Measurements from ENCODE around the gene SERPINA5.

The SERPINA5 gene

DNA sequence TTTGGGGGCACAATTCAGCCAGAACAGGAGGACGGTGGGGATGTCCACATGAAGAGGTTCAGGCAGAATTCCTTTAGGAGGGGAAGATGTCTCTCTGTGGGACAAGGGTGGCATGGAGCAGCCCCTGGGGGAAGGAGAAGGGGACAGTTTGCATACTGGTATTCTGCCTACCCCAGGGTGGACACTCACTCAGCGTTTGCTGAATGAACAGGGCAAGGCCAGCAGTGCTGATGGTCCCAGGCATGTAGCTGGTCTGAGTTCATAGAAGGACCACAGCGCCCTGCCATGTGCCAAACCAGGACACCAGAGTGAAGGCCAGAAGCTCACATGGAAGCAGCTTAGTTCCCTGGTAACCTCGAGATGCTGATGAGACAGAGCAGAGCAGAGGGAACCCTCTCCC, 5.4 kb downstream of the SERPINA5 start:
- Histone ChIP-seq H3K14ac (ENCODE audit: low read length in 2 of 2) (no peak overlapping the region), H3K27ac (ENCODE audit: low read length, poor library complexity, severe bottlenecking) (no peak overlapping the region), H4K8ac (ENCODE audit: low read length) (no peak overlapping the region), H3K79me1 (replicated peaks; ENCODE audit: low read length, poor library complexity, severe bottlenecking) (no peaks in the 10 kb centered on the region), H2AK5ac (ENCODE audit: low read length, severe bottlenecking) (no peak overlapping the region), H3K4me2 (ENCODE audit: low read length, poor library complexity, severe bottlenecking) (no peak overlapping the region), H3K9ac (ENCODE audit: low read length) (no peak overlapping the region), H2AFZ (ENCODE audit: low read depth, low read length) (no peak overlapping the region), H3K4me1 (ENCODE audit: control insufficient read depth, insufficient read depth, low read depth, low read length) (no peaks in the 10 kb centered on the region), H3K4me3 (ENCODE audit: insufficient read depth in 1 of 2, low read depth in 1 of 2, low read length in 2 of 2) (no peak overlapping the region), H3K18ac (ENCODE audit: low read depth in 1 of 2, low read length in 2 of 2) (no peak overlapping the region), H4K91ac (ENCODE audit: low read length) (no peak overlapping the region), H2BK120ac (ENCODE audit: low read depth, low read length) (no peak overlapping the region), H3K23ac (ENCODE audit: low read length in 2 of 2) (no peak overlapping the region), H2BK12ac (ENCODE audit: low read length in 2 of 2) (no peak overlapping the region), H2BK5ac (ENCODE audit: low read depth, low read length, poor library complexity, severe bottlenecking) (no peak overlapping the region), H3K9me3 (ENCODE audit: control insufficient read depth, low read length) (no peaks in the 10 kb centered on the region), H3K27me3 (ENCODE audit: control insufficient read depth in 1 of 2, insufficient read depth in 1 of 2, low read length in 2 of 2) (peaks cover 10 to 54% of the 10 kb centered on the region in 2 experiments), H2BK15ac (ENCODE audit: low read depth, poor library complexity, severe bottlenecking) (no peak overlapping the region), H3K36me3 (ENCODE audit: control insufficient read depth in 1 of 2, insufficient read depth in 2 of 2, low read depth in 1 of 2, low read length in 2 of 2) (no peaks in the 10 kb centered on the region), H3K4ac (ENCODE audit: low read depth in 1 of 2, low read length in 2 of 2) (no peak overlapping the region)
- 77% methylated on average over 4 of the region's 4 CpGs for WGBS
- no peak for DNase-seq

DNA sequence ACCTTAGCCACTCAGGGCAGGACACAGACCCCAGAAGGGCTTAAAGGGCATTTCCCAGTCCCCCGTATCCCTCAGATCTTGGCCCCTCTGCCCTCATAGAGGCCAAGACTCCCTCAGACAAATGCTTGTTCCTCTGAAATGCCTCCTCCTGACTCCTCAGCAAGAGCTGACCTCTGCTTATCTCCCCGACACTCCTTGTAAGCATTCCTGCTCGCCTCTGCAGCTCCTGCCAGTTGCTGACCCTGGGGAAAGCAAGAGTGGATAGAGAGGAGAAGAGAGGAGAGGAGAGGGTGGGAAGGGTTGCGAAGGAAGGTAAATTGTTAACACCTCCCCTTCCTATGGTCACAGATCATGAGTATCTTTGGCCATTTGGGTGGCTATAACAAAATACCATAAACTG, 7.1 kb downstream of the SERPINA5 start:
- no peak overlapping the region for H3K18ac ChIP-seq (ENCODE audit: low read depth in 1 of 2, low read length in 2 of 2)
- H3K23ac ChIP-seq (ENCODE audit: low read length in 2 of 2), result no peak overlapping the region
- peaks cover 10 to 49% of the 10 kb centered on the region in 2 experiments for H3K27me3 ChIP-seq (ENCODE audit: control insufficient read depth in 1 of 2, insufficient read depth in 1 of 2, low read length in 2 of 2)
- no peak overlapping the region for H3K4ac ChIP-seq (ENCODE audit: low read depth in 1 of 2, low read length in 2 of 2)
- H2BK5ac ChIP-seq (ENCODE audit: low read depth, low read length, poor library complexity, severe bottlenecking), result no peak overlapping the region
- no peak overlapping the region for H2BK120ac ChIP-seq (ENCODE audit: low read depth, low read length)
- DNase-seq, result no peak
- H2BK15ac ChIP-seq (ENCODE audit: low read depth, poor library complexity, severe bottlenecking), result no peak overlapping the region
- H3K4me2 ChIP-seq (ENCODE audit: low read length, poor library complexity, severe bottlenecking), result no peak overlapping the region
- no peak overlapping the region for H4K91ac ChIP-seq (ENCODE audit: low read length)
- H2BK12ac ChIP-seq (ENCODE audit: low read length in 2 of 2), result no peak overlapping the region
- H2AK5ac ChIP-seq (ENCODE audit: low read length, severe bottlenecking), result no peak overlapping the region
- H3K27ac ChIP-seq (ENCODE audit: low read length, poor library complexity, severe bottlenecking), result no peak overlapping the region
- no peak overlapping the region for H3K4me3 ChIP-seq (ENCODE audit: insufficient read depth in 1 of 2, low read depth in 1 of 2, low read length in 2 of 2)
- H4K8ac ChIP-seq (ENCODE audit: low read length), result no peak overlapping the region
- no peaks in the 10 kb centered on the region for H3K4me1 ChIP-seq (ENCODE audit: control insufficient read depth, insufficient read depth, low read depth, low read length)
- 72% methylated on average over 1 of the region's 4 CpGs for WGBS
- no peaks in the 10 kb centered on the region for H3K79me1 ChIP-seq (replicated peaks; ENCODE audit: low read length, poor library complexity, severe bottlenecking)
- H3K9ac ChIP-seq (ENCODE audit: low read length), result no peak overlapping the region
- no peak overlapping the region for H2AFZ ChIP-seq (ENCODE audit: low read depth, low read length)
- H3K9me3 ChIP-seq (ENCODE audit: control insufficient read depth, low read length), result no peaks in the 10 kb centered on the region
- H3K36me3 ChIP-seq (ENCODE audit: control insufficient read depth in 1 of 2, insufficient read depth in 2 of 2, low read depth in 1 of 2, low read length in 2 of 2), result no peaks in the 10 kb centered on the region
- no peak overlapping the region for H3K14ac ChIP-seq (ENCODE audit: low read length in 2 of 2)

DNA sequence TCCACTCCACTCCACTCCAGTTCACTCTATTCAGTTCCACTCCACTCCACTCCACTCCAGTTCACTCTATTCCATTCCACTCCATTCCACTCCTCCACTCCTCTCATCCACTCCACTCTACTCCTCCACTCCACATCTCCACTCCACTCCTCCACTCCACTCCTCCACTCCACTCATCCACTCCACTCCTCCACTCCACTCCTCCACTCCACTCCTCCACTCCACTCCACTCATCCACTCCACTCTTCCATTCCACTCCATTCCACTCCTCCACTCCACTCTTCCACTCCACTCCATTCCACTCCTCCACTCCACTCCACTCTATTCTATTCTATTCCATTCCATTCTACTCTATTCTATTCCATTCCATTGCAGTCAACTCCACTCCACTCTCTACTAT, 9.8 kb downstream of the SERPINA5 start:
- Histone ChIP-seq H3K14ac (ENCODE audit: low read length in 2 of 2) (no peak overlapping the region), H3K4ac (ENCODE audit: low read depth in 1 of 2, low read length in 2 of 2) (no peak overlapping the region), H3K27me3 (ENCODE audit: control insufficient read depth in 1 of 2, insufficient read depth in 1 of 2, low read length in 2 of 2) (peaks cover 10 to 32% of the 10 kb centered on the region in 2 experiments), H3K9me3 (ENCODE audit: control insufficient read depth, low read length) (no peaks in the 10 kb centered on the region), H2AK5ac (ENCODE audit: low read length, severe bottlenecking) (no peak overlapping the region), H3K23ac (ENCODE audit: low read length in 2 of 2) (no peak overlapping the region), H3K79me1 (replicated peaks; ENCODE audit: low read length, poor library complexity, severe bottlenecking) (no peaks in the 10 kb centered on the region), H3K4me2 (ENCODE audit: low read length, poor library complexity, severe bottlenecking) (no peak overlapping the region), H2BK12ac (ENCODE audit: low read length in 2 of 2) (no peak overlapping the region), H4K91ac (ENCODE audit: low read length) (no peak overlapping the region), H3K18ac (ENCODE audit: low read depth in 1 of 2, low read length in 2 of 2) (no peak overlapping the region), H2BK5ac (ENCODE audit: low read depth, low read length, poor library complexity, severe bottlenecking) (no peak overlapping the region), H2AFZ (ENCODE audit: low read depth, low read length) (no peak overlapping the region), H2BK15ac (ENCODE audit: low read depth, poor library complexity, severe bottlenecking) (no peak overlapping the region), H3K4me3 (ENCODE audit: insufficient read depth in 1 of 2, low read depth in 1 of 2, low read length in 2 of 2) (no peak overlapping the region), H4K8ac (ENCODE audit: low read length) (no peak overlapping the region), H3K27ac (ENCODE audit: low read length, poor library complexity, severe bottlenecking) (no peak overlapping the region), H3K36me3 (ENCODE audit: control insufficient read depth in 1 of 2, insufficient read depth in 2 of 2, low read depth in 1 of 2, low read length in 2 of 2) (no peaks in the 10 kb centered on the region), H3K9ac (ENCODE audit: low read length) (no peak overlapping the region), H3K4me1 (ENCODE audit: control insufficient read depth, insufficient read depth, low read depth, low read length) (no peaks in the 10 kb centered on the region), H2BK120ac (ENCODE audit: low read depth, low read length) (no peak overlapping the region)
- no peak for DNase-seq

DNA sequence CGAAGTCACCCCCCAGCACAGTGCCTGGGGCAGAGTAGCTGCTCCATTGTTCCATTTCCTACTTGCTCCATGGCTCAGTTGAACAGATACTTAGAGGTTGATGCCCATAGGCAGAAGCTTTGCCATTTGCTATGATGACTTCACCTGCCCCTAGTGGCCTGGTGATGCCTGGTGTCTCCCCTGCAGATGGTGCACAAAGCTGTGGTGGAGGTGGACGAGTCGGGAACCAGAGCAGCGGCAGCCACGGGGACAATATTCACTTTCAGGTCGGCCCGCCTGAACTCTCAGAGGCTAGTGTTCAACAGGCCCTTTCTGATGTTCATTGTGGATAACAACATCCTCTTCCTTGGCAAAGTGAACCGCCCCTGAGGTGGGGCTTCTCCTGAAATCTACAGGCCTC, 10.6 kb downstream of the SERPINA5 start:
- no peak overlapping the region for H2BK12ac ChIP-seq (ENCODE audit: low read length in 2 of 2)
- H4K8ac ChIP-seq (ENCODE audit: low read length), result no peak overlapping the region
- H3K27ac ChIP-seq (ENCODE audit: low read length, poor library complexity, severe bottlenecking), result no peak overlapping the region
- no peak overlapping the region for H4K91ac ChIP-seq (ENCODE audit: low read length)
- no peak overlapping the region for H3K9ac ChIP-seq (ENCODE audit: low read length)
- no peak overlapping the region for H2BK15ac ChIP-seq (ENCODE audit: low read depth, poor library complexity, severe bottlenecking)
- 86% methylated on average over 8 of the region's 8 CpGs for WGBS
- H3K23ac ChIP-seq (ENCODE audit: low read length in 2 of 2), result no peak overlapping the region
- H3K79me1 ChIP-seq (replicated peaks; ENCODE audit: low read length, poor library complexity, severe bottlenecking), result no peaks in the 10 kb centered on the region
- H2AFZ ChIP-seq (ENCODE audit: low read depth, low read length), result no peak overlapping the region
- no peak overlapping the region for H2BK5ac ChIP-seq (ENCODE audit: low read depth, low read length, poor library complexity, severe bottlenecking)
- H3K4me3 ChIP-seq (ENCODE audit: insufficient read depth in 1 of 2, low read depth in 1 of 2, low read length in 2 of 2), result no peak overlapping the region
- H3K18ac ChIP-seq (ENCODE audit: low read depth in 1 of 2, low read length in 2 of 2), result no peak overlapping the region
- H3K4me2 ChIP-seq (ENCODE audit: low read length, poor library complexity, severe bottlenecking), result no peak overlapping the region
- peaks cover 7 to 25% of the 10 kb centered on the region in 2 experiments for H3K27me3 ChIP-seq (ENCODE audit: control insufficient read depth in 1 of 2, insufficient read depth in 1 of 2, low read length in 2 of 2)
- no peaks in the 10 kb centered on the region for H3K36me3 ChIP-seq (ENCODE audit: control insufficient read depth in 1 of 2, insufficient read depth in 2 of 2, low read depth in 1 of 2, low read length in 2 of 2)
- H3K9me3 ChIP-seq (ENCODE audit: control insufficient read depth, low read length), result no peaks in the 10 kb centered on the region
- no peak overlapping the region for H2AK5ac ChIP-seq (ENCODE audit: low read length, severe bottlenecking)
- H3K4ac ChIP-seq (ENCODE audit: low read depth in 1 of 2, low read length in 2 of 2), result no peak overlapping the region
- no peak for DNase-seq
- H2BK120ac ChIP-seq (ENCODE audit: low read depth, low read length), result no peak overlapping the region
- H3K4me1 ChIP-seq (ENCODE audit: control insufficient read depth, insufficient read depth, low read depth, low read length), result no peaks in the 10 kb centered on the region
- H3K14ac ChIP-seq (ENCODE audit: low read length in 2 of 2), result no peak overlapping the region
